ENCODE measurements around the gene UQCRQ. TPM values are rescaled to one million over a fixed set of nuclear protein-coding genes. Genes with fewer than 3 reads are reported as not detected.
A peak's percentile ranks its signal among the peaks of the same experiment; 100 is the strongest.

Gene UQCRQ
- total RNA-seq, 1 experiment from 2014 or later = 356 TPM

- CTCF ChIA-PET = interaction anchor here (0.6 to 7.5 kb wide), 26 partner anchors 8 to 324 kb away, joined by 3 to 141 read pairs (median 5); partner anchors contain the start of genes CCNI2, GDF9, KIF3A and RAD50
- H3K4me3 Mint-ChIP-seq (ENCODE audit: unreplicated experiment) = no peak overlapping the region
- no peaks in the 10 kb centered on the region for H3K9me3 Mint-ChIP-seq (ENCODE audit: unreplicated experiment)
- POLR2A ChIA-PET = interaction anchor here (0.5 to 1.5 kb wide), 4 partner anchors 13 to 166 kb away, joined by 3 to 11 read pairs (median 4); partner anchors contain the start of genes GDF9 and UQCRQ
- Histone ChIP-seq H3K36me3 (ENCODE audit: control insufficient read depth, insufficient read depth, low read length) (no peaks in the 10 kb centered on the region; the same call in 1 of the 2 replicates), H3K9me3 (no peaks in the 10 kb centered on the region), H3K4me1 (no peaks in the 10 kb centered on the region; the same call in none of the 2 replicates), H3K4me3 (ENCODE audit: low read depth, low read length) (no peak overlapping the region), H3K27me3 (replicated peaks; ENCODE audit: control insufficient read depth, insufficient read depth, low read length) (no peaks in the 10 kb centered on the region)
- DNase-seq = peak; percentile 90
- no peaks in the 10 kb centered on the region for H3K36me3 Mint-ChIP-seq (ENCODE audit: insufficient read depth, unreplicated experiment)
- intact Hi-C loops (cut with micrococcal nuclease; ENCODE audit: unreplicated experiment) = loop anchor here (1.0 to 5.0 kb wide), 5 partner anchors 13 to 294 kb away; partner anchors contain the start of gene SEPTIN8
- no peak overlapping the region for H3K27ac Mint-ChIP-seq (ENCODE audit: unreplicated experiment)
- TF ChIP-seq CTCF (IDR thresholded peaks at IDR 0.05; ENCODE audit: insufficient read depth in 1 of 2, low read depth in 1 of 2, low read length in 1 of 2, severe bottlenecking in 1 of 2, unreplicated experiment in 1 of 2) = peak; percentile 89
- H3K27me3 Mint-ChIP-seq (ENCODE audit: insufficient read depth, unreplicated experiment) = no peaks in the 10 kb centered on the region
- H3K4me1 Mint-ChIP-seq (ENCODE audit: low read depth, unreplicated experiment) = no peaks in the 10 kb centered on the region
- BruUV-seq (replicated peaks) = no TSS peak
Measured at GRCh38 chr5:132820162-132820754, 46.2 kb upstream of the UQCRQ start.

DNA sequence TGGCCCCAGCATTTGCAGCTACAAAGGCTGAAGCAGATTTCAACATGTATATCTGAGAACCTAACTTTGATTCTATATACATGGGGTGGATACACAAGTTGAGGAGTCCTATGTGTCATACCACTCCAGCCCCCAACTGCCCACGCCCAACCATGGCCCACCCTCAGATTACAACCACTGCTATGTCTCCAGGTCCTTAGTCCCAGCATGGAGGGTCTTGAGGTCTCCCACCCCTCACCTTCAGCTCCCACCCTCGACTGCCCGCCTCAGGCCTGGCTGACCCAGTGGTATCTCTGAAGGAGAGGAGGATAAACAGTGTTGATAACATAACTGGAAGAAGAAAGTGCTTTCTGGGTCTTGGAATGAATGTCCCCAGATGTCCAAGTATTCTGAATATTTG lies 45.1 kb upstream of the UQCRQ start:
- Mint-ChIP-seq H3K9me3 (ENCODE audit: unreplicated experiment) (no peaks in the 10 kb centered on the region), H3K4me3 (ENCODE audit: unreplicated experiment) (no peak overlapping the region), H3K4me1 (ENCODE audit: low read depth, unreplicated experiment) (no peaks in the 10 kb centered on the region), H3K36me3 (ENCODE audit: insufficient read depth, unreplicated experiment) (no peaks in the 10 kb centered on the region), H3K27me3 (ENCODE audit: insufficient read depth, unreplicated experiment) (no peaks in the 10 kb centered on the region), H3K27ac (ENCODE audit: unreplicated experiment) (no peak overlapping the region)
- Histone ChIP-seq H3K4me3 (ENCODE audit: low read depth, low read length) (no peak overlapping the region), H3K9me3 (no peaks in the 10 kb centered on the region), H3K36me3 (ENCODE audit: control insufficient read depth, insufficient read depth, low read length) (no peaks in the 10 kb centered on the region; the same call in 1 of the 2 replicates), H3K4me1 (no peaks in the 10 kb centered on the region; the same call in none of the 2 replicates), H3K27me3 (replicated peaks; ENCODE audit: control insufficient read depth, insufficient read depth, low read length) (no peaks in the 10 kb centered on the region)
- BruUV-seq (replicated peaks) = no TSS peak
- no peak for DNase-seq
- POLR2A ChIA-PET = no interaction called here
- intact Hi-C loops (cut with micrococcal nuclease; ENCODE audit: unreplicated experiment) = loop anchor here (2.0 to 5.0 kb wide), 2 partner anchors 45 to 159 kb away; partner anchors contain the start of gene SEPTIN8
- TF ChIP-seq CTCF (IDR thresholded peaks at IDR 0.05; ENCODE audit: insufficient read depth in 1 of 2, low read depth in 1 of 2, low read length in 1 of 2, severe bottlenecking in 1 of 2, unreplicated experiment in 1 of 2) = no peak
- CTCF ChIA-PET = interaction anchor here (0.6 to 7.5 kb wide), 7 partner anchors 13 to 295 kb away, joined by 3 to 141 read pairs (median 16); partner anchors contain the start of genes GDF9, KIF3A and UQCRQ

DNA sequence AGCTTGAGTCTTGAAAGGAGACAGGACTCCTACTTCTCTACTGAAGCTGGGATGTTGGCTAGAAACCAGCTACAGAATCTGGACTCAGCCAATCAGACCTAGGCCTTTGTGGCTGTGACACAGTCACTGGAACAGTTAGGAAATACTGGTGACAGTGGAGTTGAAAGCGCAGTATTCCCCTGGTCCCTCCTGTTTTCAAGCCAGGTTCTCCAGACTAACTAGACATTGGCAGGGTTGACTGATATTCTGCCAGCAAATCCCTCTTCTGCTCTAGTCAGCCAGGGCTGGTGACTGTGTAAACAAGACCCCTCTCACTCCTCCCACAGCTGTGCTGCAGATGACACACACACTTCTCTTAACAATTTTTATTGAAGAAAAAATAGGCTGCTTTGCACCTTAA lies 44.7 kb upstream of the UQCRQ start:
- Histone ChIP-seq H3K27me3 (replicated peaks; ENCODE audit: control insufficient read depth, insufficient read depth, low read length) (no peaks in the 10 kb centered on the region), H3K4me3 (ENCODE audit: low read depth, low read length) (no peak overlapping the region), H3K36me3 (ENCODE audit: control insufficient read depth, insufficient read depth, low read length) (no peaks in the 10 kb centered on the region; the same call in 1 of the 2 replicates), H3K9me3 (no peaks in the 10 kb centered on the region), H3K4me1 (no peaks in the 10 kb centered on the region; the same call in none of the 2 replicates)
- no TSS peak for BruUV-seq (replicated peaks)
- no peak for TF ChIP-seq CTCF (IDR thresholded peaks at IDR 0.05; ENCODE audit: insufficient read depth in 1 of 2, low read depth in 1 of 2, low read length in 1 of 2, severe bottlenecking in 1 of 2, unreplicated experiment in 1 of 2)
- no peak overlapping the region for H3K4me3 Mint-ChIP-seq (ENCODE audit: unreplicated experiment)
- no peak overlapping the region for H3K27ac Mint-ChIP-seq (ENCODE audit: unreplicated experiment)
- CTCF ChIA-PET = interaction anchor here (4.0 to 7.5 kb wide), 2 partner anchors 14 to 67 kb away, joined by 115 to 141 read pairs; no protein-coding TSS in a partner anchor
- no peaks in the 10 kb centered on the region for H3K4me1 Mint-ChIP-seq (ENCODE audit: low read depth, unreplicated experiment)
- intact Hi-C loops (cut with micrococcal nuclease; ENCODE audit: unreplicated experiment) = loop anchor here (2.0 to 5.0 kb wide), 2 partner anchors 45 to 159 kb away; partner anchors contain the start of gene SEPTIN8
- no peaks in the 10 kb centered on the region for H3K36me3 Mint-ChIP-seq (ENCODE audit: insufficient read depth, unreplicated experiment)
- POLR2A ChIA-PET = no interaction called here
- no peak for DNase-seq
- H3K27me3 Mint-ChIP-seq (ENCODE audit: insufficient read depth, unreplicated experiment) = no peaks in the 10 kb centered on the region
- H3K9me3 Mint-ChIP-seq (ENCODE audit: unreplicated experiment) = no peaks in the 10 kb centered on the region

All from Caco-2 (cell line).